ENCODE results near the gene KPNA6. TPM values are rescaled to one million over a fixed set of nuclear protein-coding genes. Genes with fewer than 3 reads are reported as not detected.
"Not testable (repeated sequence)": the region's sequence is repeated elsewhere in the genome, so short reads cannot be mapped to it uniquely, and the experiment has no call there.

KPNA6 gene
- total RNA-seq, 1 experiment from 2014 or later = 104 TPM

GRCh38 chr1:32144033-32144432 is 36.2 kb downstream of the KPNA6 start (continued):
- TF ChIP-seq STAT6 (CRISPR knock-in tag; conservative IDR thresholded peaks at IDR 0.05; ENCODE audit: low read depth) (no peak), FOXK1 (CRISPR knock-in tag; IDR thresholded peaks at IDR 0.05) (no peak), NFYB (CRISPR knock-in tag; conservative IDR thresholded peaks at IDR 0.05; ENCODE audit: low read depth) (no peak), HMGA2 (CRISPR knock-in tag; IDR thresholded peaks at IDR 0.05) (no peak), GRHL2 (CRISPR knock-in tag; IDR thresholded peaks at IDR 0.05; ENCODE audit: insufficient replicate concordance, severe bottlenecking) (no peak), SMAD4 (CRISPR knock-in tag; IDR thresholded peaks at IDR 0.05) (no peak), PRDM15 (CRISPR knock-in tag; IDR thresholded peaks at IDR 0.05) (no peak), SP1 (CRISPR knock-in tag; conservative IDR thresholded peaks at IDR 0.05) (no peak), ZNF532 (CRISPR knock-in tag; IDR thresholded peaks at IDR 0.05; ENCODE audit: borderline replicate concordance) (no peak), CDX4 (CRISPR knock-in tag; IDR thresholded peaks at IDR 0.05; ENCODE audit: borderline replicate concordance) (no peak)

- H3K9me3 Mint-ChIP-seq; DNase-seq (ENCODE audit: low spot score); CTCF ChIA-PET; H3K4me1 Mint-ChIP-seq; H3K27me3 Mint-ChIP-seq (ENCODE audit: low read depth); H3K36me3 Mint-ChIP-seq; H3K4me3 Mint-ChIP-seq; ATAC-seq; H3K27ac Mint-ChIP-seq: not testable (repeated sequence)
- POLR2A ChIA-PET = interaction anchor here (0.7 kb wide), 2 partner anchors 1005 to 1151 kb away, joined by 3 to 4 read pairs; no protein-coding TSS in a partner anchor
- peak; percentile 76 for TF ChIP-seq ZNF317 (CRISPR knock-in tag; IDR thresholded peaks at IDR 0.05; ENCODE audit: borderline replicate concordance, low read depth)
These were observed 39.9 kb downstream of the KPNA6 start for GRCh38 chr1:32147799-32148198.

GRCh38 chr1:32150847-32151246 is 43.0 kb downstream of the KPNA6 start:
- ATAC-seq (no peak), DNase-seq (ENCODE audit: low spot score) (no peak)
- H3K4me3 Mint-ChIP-seq = no peak overlapping the region
- H3K4me1 Mint-ChIP-seq = peaks cover 3% of the 10 kb centered on the region; the same call in 1 of the 2 replicates
- peaks cover 3% of the 10 kb centered on the region; the same call in 1 of the 2 replicates for H3K36me3 Mint-ChIP-seq
- no peaks in the 10 kb centered on the region for H3K27me3 Mint-ChIP-seq (ENCODE audit: low read depth)
- TF ChIP-seq ZNF121 (CRISPR knock-in tag; IDR thresholded peaks at IDR 0.05) = 0 out of 2 replicates have a peak, but pooled peaks have one; percentile 53
- TF ChIP-seq CTCF (IDR thresholded peaks at IDR 0.05) = no peak
- no peak for TF ChIP-seq GTF2I (CRISPR knock-in tag; conservative IDR thresholded peaks at IDR 0.05)
- no peak for TF ChIP-seq ZBTB43 (CRISPR knock-in tag; IDR thresholded peaks at IDR 0.05)
- TF ChIP-seq MLX (CRISPR knock-in tag; IDR thresholded peaks at IDR 0.05) = no peak
- TF ChIP-seq NR1H2 (CRISPR knock-in tag; IDR thresholded peaks at IDR 0.05) = no peak
- ChIA-PET POLR2A (no interaction called here), CTCF (interaction anchor here (0.5 to 2.6 kb wide), 2 partner anchors 23 to 85 kb away, joined by 3 to 7 read pairs; no protein-coding TSS in a partner anchor)
- no peak overlapping the region; the same call in 1 of the 2 replicates for H3K27ac Mint-ChIP-seq
- H3K9me3 Mint-ChIP-seq = no peaks in the 10 kb centered on the region

Measured in WTC11 (cell line).